ENCODE measurements around the gene CACNA2D1. TPM values are rescaled to one million over a fixed set of nuclear protein-coding genes. Genes with fewer than 3 reads are reported as not detected.

The CACNA2D1 gene
- total RNA-seq: 197 TPM

GRCh38 chr7:82443547-82444219 lies at the start of gene CACNA2D1:
TSS of gene CACNA2D1 (minus strand) at chr7:82443777.
- DNase-seq (ENCODE audit: low spot score in 2 of 2): peak; percentile 80 to 86
- no peak for FAIRE-seq

- FAIRE-seq: peak; percentile 94
- DNase-seq (ENCODE audit: low spot score in 2 of 2): peak in 1 of 2 donors; percentile 19
Observed at GRCh38 chr7:82481499-82482097, 38.0 kb upstream of the CACNA2D1 start.

GRCh38 chr7:82477733-82478515 lies 34.3 kb upstream of the CACNA2D1 start:
- no peak for DNase-seq (ENCODE audit: low spot score in 2 of 2)
- no peak for FAIRE-seq

DNA sequence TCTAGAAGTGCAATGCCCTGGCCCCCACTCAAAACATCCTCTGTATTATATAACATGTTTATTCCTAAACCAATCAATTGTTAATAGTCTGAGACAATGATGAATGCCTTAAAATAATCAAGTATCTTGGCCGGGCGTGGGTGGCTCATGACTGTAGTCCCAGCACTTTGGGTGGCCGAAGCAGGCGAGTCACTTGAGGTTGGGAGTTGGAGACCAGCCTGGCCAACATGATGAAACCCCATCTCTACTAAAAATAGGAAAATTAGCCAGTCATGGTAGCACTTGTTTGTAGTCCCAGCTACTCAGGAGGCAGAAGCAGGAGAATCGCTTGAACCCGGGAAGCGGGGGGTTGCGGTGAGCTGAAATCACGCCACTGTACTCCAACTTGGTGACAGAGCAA lies 29.4 kb upstream of the CACNA2D1 start:
- FAIRE-seq: no peak
- no peak for DNase-seq (ENCODE audit: low spot score in 2 of 2)

- DNase-seq (ENCODE audit: low spot score in 2 of 2): no peak
- no peak for FAIRE-seq
Observed at GRCh38 chr7:82471351-82472020, 27.9 kb upstream of the CACNA2D1 start.

DNA sequence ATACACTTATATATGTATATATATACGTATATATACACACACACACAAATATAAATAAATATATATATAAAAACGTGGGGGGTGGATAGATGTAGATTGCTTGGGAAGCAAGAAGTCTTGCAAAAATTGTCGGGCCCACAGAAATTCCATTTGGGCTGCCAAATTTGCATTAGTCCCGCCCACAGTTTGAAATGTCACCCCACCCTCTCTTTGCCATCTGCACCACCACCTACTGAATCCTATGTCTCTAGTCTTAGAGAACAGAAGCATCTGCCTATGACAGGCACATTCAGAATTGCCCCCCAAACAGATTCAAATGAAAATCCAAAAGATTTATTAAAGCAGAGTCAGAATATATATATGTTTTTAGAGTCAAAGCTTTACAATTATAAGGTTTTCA lies 25.6 kb upstream of the CACNA2D1 start:
- DNase-seq (ENCODE audit: low spot score in 2 of 2) (no peak), FAIRE-seq (no peak)

- FAIRE-seq (no peak), DNase-seq (ENCODE audit: low spot score in 2 of 2) (no peak)
Observed at GRCh38 chr7:82468435-82468834, 24.9 kb upstream of the CACNA2D1 start.

DNA sequence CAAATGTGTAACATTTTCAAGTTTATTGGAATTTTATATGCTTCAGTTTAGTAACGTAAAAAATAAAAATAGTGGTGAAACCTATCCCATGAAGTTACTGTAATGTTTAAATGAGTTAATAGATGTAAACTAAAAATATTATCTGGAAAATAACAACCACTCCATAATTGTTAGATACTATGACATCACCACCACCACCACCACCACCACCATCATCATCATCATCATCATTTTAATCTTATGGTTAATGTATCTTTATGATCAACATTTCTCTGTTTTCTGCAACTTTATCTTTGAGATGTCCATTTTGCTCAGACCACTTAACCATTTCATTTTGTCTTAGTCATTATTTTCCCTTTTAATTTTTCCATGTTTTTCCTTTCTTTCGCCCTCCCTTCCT lies 23.4 kb upstream of the CACNA2D1 start:
- DNase-seq (ENCODE audit: low spot score in 2 of 2): no peak

DNA sequence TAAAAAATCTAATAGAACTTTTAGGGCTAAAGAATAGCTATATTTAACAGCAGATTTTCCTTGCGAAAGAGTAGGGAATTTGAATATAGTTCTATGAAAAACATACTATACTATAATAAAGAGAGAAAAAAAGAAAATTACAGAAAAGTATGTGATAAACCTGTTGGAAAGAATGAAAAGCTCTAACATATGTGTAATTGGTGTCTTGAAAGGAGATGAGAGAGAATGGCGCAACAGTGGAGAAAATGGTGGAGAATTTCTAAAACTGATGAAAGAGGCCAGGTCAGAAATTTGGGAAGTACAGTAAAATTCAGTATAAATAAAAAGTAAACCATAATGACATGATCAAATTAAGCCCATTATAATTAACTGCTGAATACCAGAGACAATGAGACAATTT lies 20.8 kb upstream of the CACNA2D1 start:
- no peak for FAIRE-seq

More for the DNA sequence above, 23.4 kb upstream of the CACNA2D1 start:
- FAIRE-seq: no peak

GRCh38 chr7:82455295-82455694 lies 11.7 kb upstream of the CACNA2D1 start:
- FAIRE-seq (no peak), DNase-seq (ENCODE audit: low spot score in 2 of 2) (no peak)

More for the DNA sequence above, 20.8 kb upstream of the CACNA2D1 start:
- DNase-seq (ENCODE audit: low spot score in 2 of 2): no peak

DNA sequence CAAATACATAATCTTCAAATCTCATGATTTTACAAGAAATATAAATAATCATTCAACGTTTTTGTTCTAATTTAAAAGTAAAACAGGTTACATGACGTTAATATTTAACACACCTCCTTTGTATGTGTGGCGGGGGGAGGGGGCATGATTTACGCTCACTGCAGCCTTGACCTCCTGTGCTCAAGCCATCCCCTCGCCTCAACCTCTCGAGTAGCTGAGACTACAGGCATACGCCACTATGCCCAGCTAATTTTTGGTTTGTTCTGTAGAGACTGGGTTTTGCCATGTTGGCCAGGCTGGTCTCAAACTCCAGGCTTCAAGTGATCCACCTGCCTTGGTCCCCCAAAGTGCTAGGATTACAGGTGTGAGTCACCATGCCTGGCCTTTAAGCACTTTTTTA lies 7.2 kb upstream of the CACNA2D1 start:
- DNase-seq (ENCODE audit: low spot score in 2 of 2) (no peak), FAIRE-seq (no peak)

- FAIRE-seq (no peak), DNase-seq (ENCODE audit: low spot score in 2 of 2) (no peak)
Observed at GRCh38 chr7:82449910-82450309, 6.3 kb upstream of the CACNA2D1 start.

DNA sequence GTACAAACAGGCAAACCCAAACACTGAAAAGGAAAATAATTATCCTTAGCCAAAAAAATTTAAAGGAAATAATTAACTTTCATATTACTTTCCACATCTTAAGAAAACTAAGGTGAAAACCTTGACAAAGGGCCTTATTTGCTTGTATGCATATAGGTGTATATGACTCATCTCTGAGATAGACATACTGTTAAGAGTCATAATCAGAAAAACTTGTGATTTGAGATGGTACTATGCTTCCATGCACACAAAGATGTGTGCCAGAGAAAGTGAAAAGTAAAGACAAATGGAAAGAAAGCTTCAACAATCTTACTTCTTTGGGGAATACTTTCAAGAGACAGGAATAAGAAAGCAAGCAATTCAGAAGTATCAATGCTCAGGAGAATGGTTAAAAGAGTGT lies 3.3 kb upstream of the CACNA2D1 start:
- no peak for DNase-seq (ENCODE audit: low spot score in 2 of 2)
- no peak for FAIRE-seq

- FAIRE-seq (no peak), DNase-seq (ENCODE audit: low spot score in 2 of 2) (no peak)
Observed at GRCh38 chr7:82445271-82445670, 1.7 kb upstream of the CACNA2D1 start.

GRCh38 chr7:82444220-82444909 lies 788 bp upstream of the CACNA2D1 start:
- no peak for FAIRE-seq
- peak in 1 of 2 donors; percentile 25 for DNase-seq (ENCODE audit: low spot score in 2 of 2)

- FAIRE-seq (no peak), DNase-seq (ENCODE audit: low spot score in 2 of 2) (peak; percentile 38 to 68)
Observed at GRCh38 chr7:82443036-82443546, 486 bp downstream of the CACNA2D1 start.

DNA sequence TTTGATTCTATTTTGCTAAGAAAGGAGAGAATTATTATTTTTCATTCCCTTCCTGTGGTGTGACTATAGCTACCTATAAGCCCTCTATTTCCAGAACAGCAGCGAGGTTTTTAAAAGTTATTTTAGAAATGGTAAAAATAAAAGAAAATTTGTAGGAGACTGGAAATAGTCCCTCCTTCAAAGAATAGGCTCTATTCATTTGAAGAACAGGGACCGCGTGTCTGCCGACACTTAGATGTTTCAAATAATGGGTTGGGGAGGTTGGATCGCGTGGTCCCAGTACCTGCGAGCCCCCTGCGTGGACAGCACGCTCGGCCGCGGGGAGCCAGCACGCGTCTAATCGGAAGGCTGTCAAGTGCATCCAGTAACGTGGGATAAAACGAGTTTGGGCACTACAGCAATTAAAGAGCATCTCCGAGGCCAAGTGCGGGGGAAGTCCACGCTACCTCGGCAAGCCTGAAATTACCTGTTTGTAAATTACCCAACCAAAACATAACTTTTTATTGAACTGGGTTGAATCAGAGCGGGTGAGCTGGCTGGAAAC lies 1.0 kb downstream of the CACNA2D1 start:
- FAIRE-seq (no peak), DNase-seq (ENCODE audit: low spot score in 2 of 2) (peak; percentile 17 to 35)

GRCh38 chr7:82441669-82442478 lies 1.7 kb downstream of the CACNA2D1 start:
- FAIRE-seq (no peak), DNase-seq (ENCODE audit: low spot score in 2 of 2) (no peak)

GRCh38 chr7:82438521-82438920 lies 5.1 kb downstream of the CACNA2D1 start:
- no peak for DNase-seq (ENCODE audit: low spot score in 2 of 2)
- FAIRE-seq: no peak
